Muscle layer of colon (tissue), 2 donors: ENCODE data around the gene GCNT2.
A peak's percentile ranks its signal among the peaks of the same experiment; 100 is the strongest.

ENCODE experiments used
- H3K27ac ChIP-seq: one replicate; pipeline ENCODE4 v1.7.0; 2013; ENCODE audit warnings: low read depth, mild to moderate bottlenecking, low read length, moderate library complexity
- H3K27me3 ChIP-seq, 2 donors: one replicate each; pipeline ENCODE4 v1.7.0; 2013; ENCODE audit warnings: low read length in 2 of 2, mild to moderate bottlenecking in 2 of 2; ENCODE audit not compliant: insufficient read depth in 2 of 2, control insufficient read depth in 1 of 2
- H3K36me3 ChIP-seq: one replicate; pipeline ENCODE4 v1.7.0; 2013; ENCODE audit warnings: mild to moderate bottlenecking, low read length; ENCODE audit not compliant: insufficient read depth
- H3K4me1 ChIP-seq: one replicate; pipeline ENCODE4 v1.7.0; 2013; ENCODE audit warnings: mild to moderate bottlenecking, low read length; ENCODE audit not compliant: insufficient read depth
- H3K4me3 ChIP-seq, 2 donors: one replicate each; pipeline ENCODE4 v1.7.0; 2013; ENCODE audit warnings: low read length in 2 of 2, low read depth in 1 of 2, mild to moderate bottlenecking in 1 of 2, moderate library complexity in 1 of 2
- H3K9ac ChIP-seq: one replicate; pipeline ENCODE4 v1.7.0; 2013; ENCODE audit warnings: low read length
- H3K9me3 ChIP-seq: one replicate; pipeline ENCODE4 v1.7.0; 2013; ENCODE audit warnings: mild to moderate bottlenecking, low read length
- donor health status: abdominal sarcoma.
- donor health status: Adenocarcinoma of cecum.

The GCNT2 gene

DNA sequence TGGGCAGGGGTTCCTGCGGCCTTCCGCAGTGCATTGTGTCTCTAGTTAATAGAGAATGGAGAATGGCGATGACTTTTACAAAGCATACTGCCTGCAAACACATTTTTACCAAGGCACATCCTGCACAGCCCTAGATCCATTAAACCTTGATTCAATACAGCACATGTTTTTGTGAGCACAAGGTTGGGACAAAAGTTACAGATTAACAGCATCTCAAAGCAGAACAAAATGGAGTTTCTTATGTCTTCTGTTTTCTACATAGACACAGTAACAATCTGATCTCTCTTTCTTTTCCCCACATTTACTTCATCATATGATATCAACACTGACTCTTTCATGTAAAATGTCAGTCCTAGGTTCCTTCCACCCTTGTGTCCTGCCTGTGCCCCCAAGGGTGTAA, 63.5 kb downstream of the GCNT2 start:
- no peak overlapping the region for H3K9ac ChIP-seq
- peaks cover 58% of the 10 kb centered on the region for H3K4me1 ChIP-seq
- no peak overlapping the region for H3K4me3 ChIP-seq
- H3K9me3 ChIP-seq: no peaks in the 10 kb centered on the region
- H3K27me3 ChIP-seq: no peaks in the 10 kb centered on the region
- H3K27ac ChIP-seq: no peak overlapping the region
- no peaks in the 10 kb centered on the region for H3K36me3 ChIP-seq

DNA sequence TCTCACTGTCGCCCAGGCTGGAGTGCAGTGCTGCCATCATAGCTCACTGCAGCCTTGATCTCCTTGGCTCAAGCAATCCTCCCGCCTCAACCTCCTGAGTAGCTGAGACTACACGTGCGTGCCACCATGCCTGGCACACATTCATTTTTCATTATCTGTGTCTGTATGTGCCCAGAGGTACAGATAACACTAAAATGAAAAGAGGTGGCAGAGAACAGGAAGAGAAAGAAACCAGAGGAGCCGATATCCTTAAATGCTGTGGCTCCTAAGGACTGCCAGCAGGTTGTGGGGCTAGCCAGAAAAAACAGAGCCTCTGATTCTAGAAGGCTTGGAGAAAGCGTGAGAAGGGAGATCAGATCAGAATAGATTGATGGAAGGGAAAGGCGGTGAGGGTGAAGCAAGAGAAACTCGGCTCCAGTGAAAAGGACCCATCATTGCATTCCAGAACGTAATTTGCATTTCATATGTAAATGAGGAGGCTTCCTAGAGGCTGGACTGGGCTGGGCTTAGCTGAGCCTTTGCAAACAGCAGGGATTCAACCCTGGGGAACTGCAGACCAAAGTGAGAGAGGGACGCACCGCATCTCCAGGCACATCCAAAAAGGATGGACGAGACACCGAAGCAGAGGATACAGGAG, 64.2 kb downstream of the GCNT2 start:
- Histone ChIP-seq H3K36me3 (no peaks in the 10 kb centered on the region), H3K27ac (peak overlapping the region; percentile 1), H3K4me1 (peaks cover 55% of the 10 kb centered on the region), H3K9ac (peak overlapping the region; percentile 17), H3K9me3 (no peaks in the 10 kb centered on the region), H3K27me3 (no peaks in the 10 kb centered on the region), H3K4me3 (peak overlapping the region in 1 of 2 donors; percentile 8)

DNA sequence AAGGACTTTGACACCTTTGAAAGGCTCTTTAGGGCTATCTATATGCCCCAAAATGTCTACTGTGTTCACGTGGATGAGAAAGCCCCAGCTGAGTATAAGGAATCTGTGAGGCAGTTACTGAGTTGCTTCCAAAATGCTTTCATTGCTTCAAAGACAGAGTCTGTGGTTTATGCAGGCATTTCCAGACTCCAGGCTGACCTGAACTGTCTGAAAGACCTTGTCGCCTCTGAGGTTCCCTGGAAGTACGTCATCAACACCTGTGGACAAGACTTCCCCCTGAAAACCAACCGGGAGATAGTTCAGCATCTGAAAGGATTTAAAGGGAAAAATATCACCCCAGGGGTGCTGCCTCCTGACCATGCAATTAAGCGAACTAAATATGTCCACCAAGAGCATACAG, 65.2 kb downstream of the GCNT2 start:
- Histone ChIP-seq H3K4me1 (peaks cover 48% of the 10 kb centered on the region), H3K9ac (no peak overlapping the region), H3K4me3 (peak overlapping the region in 1 of 2 donors; percentile 8), H3K27ac (no peak overlapping the region), H3K27me3 (no peaks in the 10 kb centered on the region), H3K9me3 (no peaks in the 10 kb centered on the region), H3K36me3 (no peaks in the 10 kb centered on the region)

DNA sequence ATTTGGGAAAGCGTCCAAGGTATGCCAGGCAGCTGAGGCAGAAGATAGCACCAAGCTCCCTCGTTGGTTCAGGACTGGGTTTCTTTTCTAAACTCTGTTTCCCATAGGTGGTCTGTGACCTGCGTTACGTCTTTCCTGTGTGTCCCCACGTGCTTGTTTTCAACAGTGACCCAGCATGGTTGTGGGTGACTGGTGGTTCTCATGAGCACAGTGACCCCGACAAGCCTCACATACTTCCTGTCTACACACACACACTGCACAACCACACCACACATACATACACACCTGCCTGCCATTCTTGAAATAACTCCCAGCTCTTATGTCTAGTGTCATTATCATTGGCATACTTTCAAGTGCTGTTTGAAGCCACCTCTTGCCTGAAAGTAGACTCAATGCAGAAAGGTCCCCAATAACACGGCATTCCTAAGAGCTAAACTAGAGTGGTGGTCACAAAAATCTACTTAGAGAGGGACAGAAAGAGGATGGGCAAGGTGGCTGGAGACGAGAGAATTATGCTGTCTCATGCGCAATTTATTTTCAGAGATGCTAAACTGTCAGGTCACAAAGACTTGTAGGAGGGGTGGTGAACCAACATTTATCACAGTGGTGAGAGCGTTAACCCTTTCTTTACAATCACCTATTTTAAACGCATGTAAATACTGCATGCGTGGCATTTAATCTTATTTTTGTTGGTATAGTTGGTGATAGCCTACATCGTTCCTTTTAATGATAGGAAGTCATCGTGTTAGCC, 66.7 kb downstream of the GCNT2 start:
- Histone ChIP-seq H3K4me1 (peaks cover 44% of the 10 kb centered on the region), H3K4me3 (peak overlapping the region in 1 of 2 donors; percentile 9), H3K27ac (peak overlapping the region; percentile 30)

DNA sequence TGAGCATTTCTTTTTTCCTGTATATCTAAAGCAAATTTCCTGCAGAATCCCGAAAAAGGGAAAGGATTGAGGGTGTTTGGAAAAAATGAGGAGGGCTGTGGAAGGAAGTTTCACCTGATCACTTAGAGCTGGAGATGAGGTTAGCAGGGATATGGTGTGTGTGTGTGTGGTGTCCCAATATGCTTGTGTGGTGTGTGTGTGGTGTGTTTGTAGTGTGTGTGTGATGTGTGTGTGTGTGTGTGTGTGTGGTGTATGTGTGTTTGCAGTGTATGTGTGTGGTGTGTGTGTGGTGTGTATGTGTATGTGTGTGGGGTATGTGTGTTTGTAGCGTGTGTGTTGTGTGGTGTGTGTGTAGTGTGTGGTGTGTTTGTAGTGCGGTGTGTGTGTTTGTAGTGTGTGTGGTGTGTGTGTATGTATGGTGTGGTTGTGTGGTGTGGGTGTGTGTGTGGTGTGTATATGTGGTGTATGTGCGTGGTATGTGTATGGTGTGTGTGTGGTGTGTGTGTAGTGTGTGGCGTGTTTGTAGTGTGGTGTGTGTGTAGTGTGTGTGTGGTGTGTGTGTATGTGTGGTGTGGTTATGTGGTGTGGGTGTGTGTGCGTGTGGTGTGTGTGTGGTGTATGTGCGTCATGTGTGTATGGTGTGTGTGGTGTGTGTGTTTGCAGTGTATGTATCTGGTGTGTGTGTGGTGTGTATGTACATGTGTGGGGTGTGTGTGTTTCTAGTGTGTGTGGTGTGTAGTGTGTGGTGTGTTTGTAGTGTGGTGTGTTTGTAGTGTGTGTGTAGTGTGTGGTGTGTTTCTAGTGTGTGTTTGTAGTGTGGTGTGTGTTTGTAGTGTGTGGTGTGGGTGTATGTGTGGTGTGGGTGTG, 67.6 kb downstream of the GCNT2 start:
- no peak overlapping the region for H3K4me3 ChIP-seq
- H3K27ac ChIP-seq: no peak overlapping the region
- H3K27me3 ChIP-seq: no peaks in the 10 kb centered on the region

More for the DNA sequence above, 66.7 kb downstream of the GCNT2 start:
- H3K36me3 ChIP-seq: no peaks in the 10 kb centered on the region
- no peak overlapping the region for H3K9ac ChIP-seq
- no peaks in the 10 kb centered on the region for H3K27me3 ChIP-seq
- no peaks in the 10 kb centered on the region for H3K9me3 ChIP-seq

DNA sequence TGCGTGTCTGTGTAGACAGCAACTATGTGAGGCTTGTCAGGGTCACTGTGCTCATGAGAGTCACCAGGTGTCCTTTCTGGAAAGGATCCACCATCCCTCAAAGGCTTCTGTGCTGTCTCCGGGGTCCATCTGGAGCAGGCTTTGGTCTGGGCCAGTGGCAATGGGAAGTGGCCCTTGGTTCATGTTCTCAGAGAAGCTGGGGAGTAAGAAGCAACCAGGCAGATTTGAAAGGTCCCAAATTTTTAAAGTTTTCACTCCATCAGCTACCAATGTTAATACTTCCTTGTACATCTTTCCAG, 68.2 kb downstream of the GCNT2 start:
- Histone ChIP-seq H3K27me3 (no peaks in the 10 kb centered on the region), H3K4me3 (no peak overlapping the region), H3K4me1 (peaks cover 36% of the 10 kb centered on the region), H3K9ac (no peak overlapping the region), H3K9me3 (no peaks in the 10 kb centered on the region), H3K36me3 (no peaks in the 10 kb centered on the region), H3K27ac (no peak overlapping the region)

More for the DNA sequence above, 67.6 kb downstream of the GCNT2 start:
- peaks cover 36% of the 10 kb centered on the region for H3K4me1 ChIP-seq
- no peak overlapping the region for H3K9ac ChIP-seq
- H3K36me3 ChIP-seq: no peaks in the 10 kb centered on the region
- no peaks in the 10 kb centered on the region for H3K9me3 ChIP-seq

DNA sequence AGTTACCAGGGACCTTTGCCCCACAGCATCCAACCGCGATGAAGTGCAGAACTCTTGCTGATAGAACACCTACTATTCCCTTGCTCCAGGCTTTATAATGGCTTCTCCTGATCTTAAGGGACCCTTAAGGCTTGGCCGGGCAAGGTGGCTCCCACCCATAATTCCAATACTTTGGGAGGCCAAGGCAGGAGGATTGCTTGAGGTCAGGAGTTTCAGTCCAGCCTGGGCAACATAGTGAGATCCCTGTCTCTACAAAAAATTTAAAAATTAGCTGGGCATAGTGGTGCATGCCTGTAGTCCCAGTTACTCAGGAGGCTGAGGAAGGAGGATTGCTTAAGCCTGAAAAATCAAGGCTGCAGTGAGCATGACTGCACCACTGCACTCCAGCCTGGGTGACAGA, 68.8 kb downstream of the GCNT2 start:
- no peak overlapping the region for H3K9ac ChIP-seq

DNA sequence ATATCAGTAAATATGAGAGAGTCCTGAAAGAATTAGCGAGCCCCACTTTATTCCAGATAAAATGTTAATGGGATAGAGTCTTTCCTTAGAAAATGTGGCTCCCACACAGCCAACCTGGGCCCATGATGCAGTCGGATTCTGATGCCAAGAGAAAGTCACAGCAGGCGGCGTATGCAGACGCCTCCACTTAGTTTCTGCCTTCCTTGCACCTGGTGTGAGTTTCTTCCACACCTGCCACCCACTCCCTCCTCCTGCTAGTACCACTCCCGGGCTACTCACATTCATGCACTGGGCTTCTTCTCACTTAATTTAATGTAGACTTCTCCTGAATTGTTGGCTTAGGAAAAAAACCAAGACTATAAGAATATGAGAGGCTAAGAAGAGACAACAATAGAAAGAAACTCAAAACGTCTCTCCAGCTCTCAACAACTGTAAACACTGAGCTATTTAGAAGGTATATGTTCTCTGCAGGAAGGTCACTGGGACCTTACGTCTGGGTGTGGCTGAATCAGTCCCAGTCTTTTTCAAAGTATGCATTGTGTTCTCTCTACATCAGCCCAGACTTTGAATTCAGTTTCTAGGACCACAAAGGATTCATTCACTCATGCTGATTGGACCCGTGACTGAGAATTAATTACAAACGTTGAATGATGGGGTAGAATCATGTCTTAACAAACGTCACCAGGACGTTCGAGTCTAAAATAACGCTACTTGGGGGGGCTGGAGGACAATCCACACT, 70.4 kb downstream of the GCNT2 start:
- Histone ChIP-seq H3K4me3 (no peak overlapping the region), H3K9me3 (no peaks in the 10 kb centered on the region), H3K9ac (no peak overlapping the region), H3K36me3 (no peaks in the 10 kb centered on the region), H3K27ac (no peak overlapping the region), H3K4me1 (peaks cover 29% of the 10 kb centered on the region), H3K27me3 (no peaks in the 10 kb centered on the region)

More for the DNA sequence above, 68.8 kb downstream of the GCNT2 start:
- Histone ChIP-seq H3K36me3 (no peaks in the 10 kb centered on the region), H3K4me3 (no peak overlapping the region), H3K27me3 (no peaks in the 10 kb centered on the region), H3K4me1 (peaks cover 36% of the 10 kb centered on the region), H3K27ac (no peak overlapping the region), H3K9me3 (no peaks in the 10 kb centered on the region)

DNA sequence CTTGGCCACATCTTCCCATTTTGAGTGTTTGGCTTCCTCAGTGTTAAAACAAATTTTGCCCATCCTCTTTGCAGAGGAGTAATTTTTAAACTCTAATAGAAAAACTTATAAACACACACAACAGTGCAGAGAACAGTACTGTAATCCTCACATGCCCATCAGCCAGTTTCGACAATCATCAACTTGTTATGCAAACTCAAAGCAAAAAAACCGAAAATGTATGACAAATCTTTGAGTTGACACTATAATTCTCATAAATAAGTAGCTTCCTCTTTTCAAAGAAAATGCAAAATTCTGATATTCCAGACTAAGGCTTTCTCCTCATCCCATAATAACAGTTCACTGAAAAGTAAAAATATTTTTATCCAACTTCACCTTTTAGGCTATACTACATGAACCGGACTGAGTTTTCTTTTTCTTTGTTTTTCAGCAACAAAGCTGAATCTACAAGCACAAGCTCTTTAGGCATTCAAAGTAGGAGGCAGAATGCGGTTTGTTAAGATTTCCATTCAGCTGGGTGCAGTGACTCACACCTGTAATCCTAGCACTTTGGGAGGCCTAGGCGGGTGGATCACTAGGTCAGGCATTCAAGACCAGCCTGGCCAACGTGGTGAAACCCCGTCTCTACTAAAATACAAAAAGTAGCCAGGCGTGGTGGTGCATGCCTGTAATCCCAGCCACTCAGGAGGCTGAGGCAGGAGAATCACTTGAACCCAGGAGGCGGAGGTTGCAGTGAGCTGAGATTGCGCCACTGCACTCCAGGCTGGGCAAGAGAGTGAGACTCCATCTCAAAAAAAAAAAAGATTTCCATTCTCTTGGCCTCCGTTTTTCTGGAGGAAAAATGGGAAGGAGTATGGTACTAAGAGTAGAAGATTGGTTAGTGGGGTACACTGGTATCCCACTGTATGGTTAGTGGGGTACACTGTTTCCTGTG, 74.8 kb downstream of the GCNT2 start:
- Histone ChIP-seq H3K36me3 (no peaks in the 10 kb centered on the region), H3K4me1 (peaks cover 15% of the 10 kb centered on the region), H3K4me3 (no peak overlapping the region), H3K27me3 (no peaks in the 10 kb centered on the region), H3K9me3 (no peaks in the 10 kb centered on the region), H3K9ac (no peak overlapping the region), H3K27ac (no peak overlapping the region)

DNA sequence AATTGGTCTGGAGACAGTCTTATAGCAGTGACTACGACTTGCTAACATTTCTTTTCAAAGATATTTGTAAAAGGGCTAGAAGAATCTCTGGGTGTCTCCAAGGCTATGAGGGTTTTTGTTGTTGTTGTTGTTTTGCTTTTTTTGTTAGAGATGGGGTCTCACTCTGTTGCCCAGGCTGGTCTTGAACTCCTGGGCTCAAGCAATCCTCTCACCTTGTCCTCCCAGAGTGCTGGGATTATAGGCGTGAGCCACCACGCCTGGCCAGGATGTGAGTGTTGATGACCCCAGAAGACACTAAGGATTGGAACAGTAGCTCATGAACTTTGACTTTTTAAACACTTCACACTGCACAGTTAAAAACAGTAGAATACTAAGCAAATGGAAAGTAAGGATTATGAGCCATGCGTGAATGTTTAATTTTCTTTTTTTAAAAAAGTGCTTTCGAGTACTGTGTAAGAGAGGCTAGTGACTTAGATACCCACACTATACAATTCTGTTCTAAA, 76.4 kb downstream of the GCNT2 start:
- Histone ChIP-seq H3K9ac (no peak overlapping the region), H3K4me1 (peaks cover 21% of the 10 kb centered on the region), H3K9me3 (no peaks in the 10 kb centered on the region), H3K27ac (peak overlapping the region; percentile 32), H3K36me3 (no peaks in the 10 kb centered on the region), H3K27me3 (no peaks in the 10 kb centered on the region), H3K4me3 (no peak overlapping the region)
